AG10803 (cell line): ENCODE results near the gene FTO.

Experiments used
- DNase-seq: peaks from one replicate; pipeline ENCODE4 v3.0.0; 2010; ENCODE audit warnings: low read depth
- H3K4me3 ChIP-seq: 2 replicates; pipeline ENCODE4 v1.5.1; 2011; ENCODE audit warnings: mild to moderate bottlenecking, low read length, control low read depth
- CTCF ChIP-seq: conservative IDR thresholded peaks from 2 replicates; pipeline ENCODE4 v1.5.1; 2011; ENCODE audit warnings: mild to moderate bottlenecking, low read length, control low read depth, inconsistent platforms

Gene FTO

GRCh38 chr16:54096607-54097006 is 392.7 kb downstream of the FTO start:
- TF ChIP-seq CTCF, result no peak
- no peak overlapping the region for H3K4me3 ChIP-seq
- DNase-seq, result no peak

GRCh38 chr16:54097774-54098173 is 393.8 kb downstream of the FTO start:
- TF ChIP-seq CTCF, result no peak
- DNase-seq, result no peak
- H3K4me3 ChIP-seq, result no peak overlapping the region

GRCh38 chr16:54098247-54098646 is 394.3 kb downstream of the FTO start:
- DNase-seq, result no peak
- TF ChIP-seq CTCF, result no peak

GRCh38 chr16:54099627-54100026 is 395.7 kb downstream of the FTO start:
- DNase-seq, result no peak
- TF ChIP-seq CTCF, result no peak
- H3K4me3 ChIP-seq, result no peak overlapping the region

More at GRCh38 chr16:54098247-54098646, 394.3 kb downstream of the FTO start:
- no peak overlapping the region for H3K4me3 ChIP-seq

- TF ChIP-seq CTCF, result no peak
- H3K4me3 ChIP-seq, result no peak overlapping the region
- DNase-seq, result no peak
These were observed 399.2 kb downstream of the FTO start for GRCh38 chr16:54102888-54103866.

- H3K4me3 ChIP-seq, result no peak overlapping the region
- no peak for TF ChIP-seq CTCF
- DNase-seq, result no peak
These were observed 402.1 kb downstream of the FTO start for GRCh38 chr16:54106057-54106456.
